ENCODE results near the gene APEH.
A peak's percentile ranks its signal among the peaks of the same experiment; 100 is the strongest.

The APEH gene

DNA sequence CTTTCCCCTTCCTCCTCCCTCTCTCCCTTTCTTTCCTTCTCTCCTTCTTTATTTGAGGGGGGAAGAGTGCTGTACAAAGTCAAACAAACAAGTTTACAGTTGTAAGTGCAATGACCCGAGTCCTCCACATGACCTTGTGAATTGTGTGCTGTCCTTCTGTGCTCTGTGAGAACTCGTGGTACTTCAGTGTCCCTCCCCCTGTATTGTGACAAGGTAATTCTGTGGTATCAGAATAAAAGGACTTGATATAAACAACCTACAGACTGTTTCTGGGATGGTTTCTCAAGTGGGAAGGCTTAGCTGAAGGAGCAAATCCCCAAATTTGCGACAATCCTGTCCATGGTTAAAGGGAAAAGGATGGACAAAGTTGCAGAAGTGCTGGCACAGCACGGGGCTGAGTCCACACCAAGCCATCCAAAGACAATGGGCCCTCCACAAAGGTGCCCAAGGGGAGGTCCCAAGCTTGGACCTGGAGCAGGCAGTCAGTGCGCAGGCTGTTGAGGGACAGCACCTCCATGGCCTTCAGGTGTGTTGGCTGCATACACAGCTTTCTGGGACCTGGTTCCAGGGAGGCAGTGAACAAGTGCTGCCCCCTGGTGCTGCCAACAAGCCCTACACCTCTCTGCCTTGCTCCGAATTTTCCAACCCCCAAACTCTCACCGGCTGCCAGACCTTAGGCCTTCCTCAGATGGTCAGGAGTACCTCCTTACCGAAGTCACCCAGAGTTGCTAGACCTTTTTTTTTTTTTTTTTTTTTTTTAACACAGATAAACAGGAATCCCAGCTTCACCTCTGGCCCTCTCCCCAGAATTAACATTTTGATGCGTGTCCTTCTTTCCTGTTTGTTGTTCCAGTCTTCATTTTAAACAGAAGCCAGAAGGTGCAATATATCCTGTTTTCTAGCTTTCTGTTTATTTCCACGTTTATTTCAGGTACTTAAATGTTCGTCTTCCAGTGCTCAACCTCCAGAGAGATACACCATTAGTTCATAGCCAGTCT, 2.6 kb upstream of the APEH start:
- TF ChIP-seq, protein P1, sequence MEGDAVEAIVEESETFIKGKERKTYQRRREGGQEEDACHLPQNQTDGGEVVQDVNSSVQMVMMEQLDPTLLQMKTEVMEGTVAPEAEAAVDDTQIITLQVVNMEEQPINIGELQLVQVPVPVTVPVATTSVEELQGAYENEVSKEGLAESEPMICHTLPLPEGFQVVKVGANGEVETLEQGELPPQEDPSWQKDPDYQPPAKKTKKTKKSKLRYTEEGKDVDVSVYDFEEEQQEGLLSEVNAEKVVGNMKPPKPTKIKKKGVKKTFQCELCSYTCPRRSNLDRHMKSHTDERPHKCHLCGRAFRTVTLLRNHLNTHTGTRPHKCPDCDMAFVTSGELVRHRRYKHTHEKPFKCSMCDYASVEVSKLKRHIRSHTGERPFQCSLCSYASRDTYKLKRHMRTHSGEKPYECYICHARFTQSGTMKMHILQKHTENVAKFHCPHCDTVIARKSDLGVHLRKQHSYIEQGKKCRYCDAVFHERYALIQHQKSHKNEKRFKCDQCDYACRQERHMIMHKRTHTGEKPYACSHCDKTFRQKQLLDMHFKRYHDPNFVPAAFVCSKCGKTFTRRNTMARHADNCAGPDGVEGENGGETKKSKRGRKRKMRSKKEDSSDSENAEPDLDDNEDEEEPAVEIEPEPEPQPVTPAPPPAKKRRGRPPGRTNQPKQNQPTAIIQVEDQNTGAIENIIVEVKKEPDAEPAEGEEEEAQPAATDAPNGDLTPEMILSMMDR (conservative IDR thresholded peaks at IDR 0.05; ENCODE audit: low read depth, low read length) = peak; percentile 73
- Histone ChIP-seq H4K20me1 (ENCODE audit: insufficient read depth) (no peaks in the 10 kb centered on the region), H3K4me3 (IDR thresholded peaks at IDR 0.05; ENCODE audit: insufficient read depth, low read depth, low read length) (no peak overlapping the region), H3K4me2 (no peak overlapping the region), H3K27me3 (ENCODE audit: insufficient read depth, low read depth) (no peaks in the 10 kb centered on the region), H3K9ac (no peak overlapping the region), H2AFZ (ENCODE audit: low read depth) (no peak overlapping the region), H3K79me2 (ENCODE audit: insufficient read depth, low read depth) (no peaks in the 10 kb centered on the region), H3K27ac (no peak overlapping the region), H3K4me1 (ENCODE audit: low read depth, poor library complexity, severe bottlenecking) (peaks cover 5% of the 10 kb centered on the region), H3K36me3 (ENCODE audit: insufficient read depth) (no peaks in the 10 kb centered on the region)

DNA sequence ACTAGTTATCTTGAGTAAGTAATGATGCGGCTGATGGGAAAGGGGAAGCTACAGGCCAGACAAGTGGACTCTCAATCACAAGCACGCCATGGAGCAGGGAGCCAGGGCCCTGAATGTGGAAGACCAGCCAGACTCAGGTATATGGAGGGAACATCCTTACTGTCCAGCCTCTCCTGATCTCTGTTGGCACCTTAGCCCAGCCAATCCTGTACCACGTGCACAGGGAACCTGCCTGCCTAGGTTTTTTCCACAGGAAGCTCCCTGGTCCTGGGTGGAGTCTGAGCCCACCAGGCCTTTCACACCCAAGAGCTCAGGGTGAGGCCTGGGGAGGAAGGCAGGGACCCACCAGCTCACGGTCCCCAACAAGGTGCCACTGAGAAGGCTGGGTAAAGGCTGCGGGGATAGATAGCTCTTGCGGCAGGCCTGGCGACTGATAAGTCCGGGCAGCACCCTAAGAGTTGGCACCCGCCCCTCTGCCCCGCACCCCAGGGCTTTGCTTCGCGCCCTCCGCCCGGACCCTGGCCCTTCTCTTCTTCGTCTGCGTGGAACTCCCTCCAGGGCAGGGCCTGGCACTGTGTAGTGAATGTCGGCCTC, 933 bp upstream of the APEH start:
- Histone ChIP-seq H3K27me3 (ENCODE audit: insufficient read depth, low read depth) (no peaks in the 10 kb centered on the region), H3K36me3 (ENCODE audit: insufficient read depth) (no peaks in the 10 kb centered on the region), H3K9ac (peak overlapping the region; percentile 86), H3K4me2 (peak overlapping the region; percentile 54), H3K27ac (peak overlapping the region; percentile 82), H3K4me3 (IDR thresholded peaks at IDR 0.05; ENCODE audit: insufficient read depth, low read depth, low read length) (no peak overlapping the region), H4K20me1 (ENCODE audit: insufficient read depth) (no peaks in the 10 kb centered on the region), H3K79me2 (ENCODE audit: insufficient read depth, low read depth) (no peaks in the 10 kb centered on the region), H3K4me1 (ENCODE audit: low read depth, poor library complexity, severe bottlenecking) (peaks cover 5% of the 10 kb centered on the region), H2AFZ (ENCODE audit: low read depth) (peak overlapping the region; percentile 54)
- TF ChIP-seq, protein P1 (conservative IDR thresholded peaks at IDR 0.05; ENCODE audit: low read depth, low read length) = no peak

DNA sequence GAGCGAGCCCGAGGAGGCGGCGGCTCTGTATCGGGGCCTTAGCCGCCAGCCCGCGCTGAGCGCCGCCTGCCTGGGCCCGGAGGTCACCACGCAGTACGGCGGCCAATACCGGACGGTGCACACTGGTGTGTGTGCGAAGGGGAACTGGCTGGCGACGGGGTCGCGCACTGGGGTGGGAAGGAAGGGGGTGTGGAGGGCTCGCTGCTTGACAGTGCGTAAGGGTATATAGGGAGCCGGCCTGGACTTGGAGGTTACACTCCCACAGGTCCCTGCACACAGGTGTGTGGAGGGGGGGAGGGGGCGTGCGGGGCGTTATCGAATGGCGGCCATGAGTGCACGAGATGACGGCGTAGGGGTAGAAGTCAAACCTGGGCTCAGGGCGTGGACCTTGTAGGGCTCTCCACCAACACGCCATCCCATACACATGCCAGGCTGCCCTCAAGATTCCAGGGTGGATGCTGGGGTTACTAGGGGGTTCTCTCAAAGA, 389 bp downstream of the APEH start:
- Histone ChIP-seq H3K4me1 (ENCODE audit: low read depth, poor library complexity, severe bottlenecking) (peaks cover 5% of the 10 kb centered on the region), H3K4me3 (IDR thresholded peaks at IDR 0.05; ENCODE audit: insufficient read depth, low read depth, low read length) (no peak overlapping the region), H3K36me3 (ENCODE audit: insufficient read depth) (no peaks in the 10 kb centered on the region), H2AFZ (ENCODE audit: low read depth) (no peak overlapping the region; the same call in 1 of the 2 replicates), H3K27ac (no peak overlapping the region), H3K79me2 (ENCODE audit: insufficient read depth, low read depth) (no peaks in the 10 kb centered on the region), H3K4me2 (peak overlapping the region; percentile 51), H3K27me3 (ENCODE audit: insufficient read depth, low read depth) (no peaks in the 10 kb centered on the region), H4K20me1 (ENCODE audit: insufficient read depth) (no peaks in the 10 kb centered on the region), H3K9ac (peak overlapping the region; percentile 86; the same call in 1 of the 2 replicates)
- TF ChIP-seq, protein P1 (conservative IDR thresholded peaks at IDR 0.05; ENCODE audit: low read depth, low read length) = no peak

DNA sequence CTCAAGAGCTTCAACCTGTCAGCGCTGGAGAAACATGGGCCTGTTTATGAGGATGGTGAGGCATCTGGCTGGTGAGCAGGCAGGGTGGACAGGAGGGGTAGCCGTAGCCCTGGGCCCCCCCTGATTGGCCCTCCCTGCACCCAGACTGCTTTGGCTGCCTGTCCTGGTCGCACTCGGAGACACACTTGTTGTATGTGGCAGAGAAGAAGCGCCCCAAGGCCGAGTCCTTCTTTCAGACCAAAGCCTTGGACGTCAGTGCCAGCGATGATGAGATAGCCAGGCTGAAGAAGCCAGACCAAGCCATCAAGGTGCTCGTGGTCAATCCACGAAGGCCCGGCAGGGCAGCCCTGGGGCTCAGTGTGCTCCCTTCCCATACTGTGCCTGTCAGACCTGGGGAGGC, 1.8 kb downstream of the APEH start:
- no peak overlapping the region for H2AFZ ChIP-seq (ENCODE audit: low read depth)
- no peaks in the 10 kb centered on the region for H3K27me3 ChIP-seq (ENCODE audit: insufficient read depth, low read depth)
- TF ChIP-seq, protein P1 (conservative IDR thresholded peaks at IDR 0.05; ENCODE audit: low read depth, low read length) = no peak
- H3K9ac ChIP-seq = no peak overlapping the region
- H3K4me2 ChIP-seq = no peak overlapping the region
- no peaks in the 10 kb centered on the region for H3K36me3 ChIP-seq (ENCODE audit: insufficient read depth)
- no peak overlapping the region for H3K27ac ChIP-seq
- peaks cover 5% of the 10 kb centered on the region for H3K4me1 ChIP-seq (ENCODE audit: low read depth, poor library complexity, severe bottlenecking)
- H3K4me3 ChIP-seq (IDR thresholded peaks at IDR 0.05; ENCODE audit: insufficient read depth, low read depth, low read length) = no peak overlapping the region
- H4K20me1 ChIP-seq (ENCODE audit: insufficient read depth) = no peaks in the 10 kb centered on the region
- no peaks in the 10 kb centered on the region for H3K79me2 ChIP-seq (ENCODE audit: insufficient read depth, low read depth)

Measured in KMS-11 (cell line).